ENCODE measurements around the gene ADAM8. TPM values are rescaled to one million over a fixed set of nuclear protein-coding genes. Genes with fewer than 3 reads are reported as not detected.

The ADAM8 gene
- total RNA-seq, 1 experiment from 2014 or later: 16.8 TPM

GRCh38 chr10:133231946-133232574, 44.6 kb downstream of the ADAM8 start:
- no peaks in the 10 kb centered on the region for H3K36me3 Mint-ChIP-seq (ENCODE audit: insufficient read depth, unreplicated experiment)
- BruUV-seq (replicated peaks): no TSS peak
- CTCF ChIA-PET: no interaction called here
- H3K9me3 Mint-ChIP-seq (ENCODE audit: unreplicated experiment): no peaks in the 10 kb centered on the region
- H3K4me3 ChIP-seq (ENCODE audit: low read depth, low read length): no peak overlapping the region
- H3K4me1 ChIP-seq: peaks cover 5% of the 10 kb centered on the region; the same call in 1 of the 2 replicates
- H3K4me3 Mint-ChIP-seq (ENCODE audit: unreplicated experiment): no peak overlapping the region
- no peaks in the 10 kb centered on the region for H3K9me3 ChIP-seq
- no peaks in the 10 kb centered on the region; the same call in none of the 2 replicates for H3K27me3 ChIP-seq (replicated peaks; ENCODE audit: control insufficient read depth, insufficient read depth, low read length)
- no peak overlapping the region for H3K27ac Mint-ChIP-seq (ENCODE audit: unreplicated experiment)
- no peaks in the 10 kb centered on the region for H3K4me1 Mint-ChIP-seq (ENCODE audit: low read depth, unreplicated experiment)
- peaks cover 11% of the 10 kb centered on the region for H3K27me3 Mint-ChIP-seq (ENCODE audit: insufficient read depth, unreplicated experiment)
- POLR2A ChIA-PET: no interaction called here
- no peak for TF ChIP-seq CTCF (IDR thresholded peaks at IDR 0.05; ENCODE audit: insufficient read depth in 1 of 2, low read depth in 1 of 2, low read length in 1 of 2, severe bottlenecking in 1 of 2, unreplicated experiment in 1 of 2)
- intact Hi-C loops (cut with micrococcal nuclease; ENCODE audit: unreplicated experiment): no loop called here
- no peak for DNase-seq
- H3K36me3 ChIP-seq (ENCODE audit: control insufficient read depth, insufficient read depth, low read length): no peaks in the 10 kb centered on the region

- no TSS peak for BruUV-seq (replicated peaks)
- ChIA-PET POLR2A (no interaction called here), CTCF (no interaction called here)
- no peak overlapping the region for H3K27ac Mint-ChIP-seq (ENCODE audit: unreplicated experiment)
- H3K27me3 Mint-ChIP-seq (ENCODE audit: insufficient read depth, unreplicated experiment): peaks cover 11% of the 10 kb centered on the region
- intact Hi-C loops (cut with micrococcal nuclease; ENCODE audit: unreplicated experiment): no loop called here
- peak overlapping the region; percentile 29 for H3K4me3 Mint-ChIP-seq (ENCODE audit: unreplicated experiment)
- H3K27me3 ChIP-seq (replicated peaks; ENCODE audit: control insufficient read depth, insufficient read depth, low read length): no peaks in the 10 kb centered on the region; the same call in 1 of the 2 replicates
- no peaks in the 10 kb centered on the region for H3K9me3 ChIP-seq
- peaks cover under 1% of the 10 kb centered on the region; the same call in 1 of the 2 replicates for H3K4me1 ChIP-seq
- H3K4me1 Mint-ChIP-seq (ENCODE audit: low read depth, unreplicated experiment): no peaks in the 10 kb centered on the region
- no peak overlapping the region for H3K4me3 ChIP-seq (ENCODE audit: low read depth, low read length)
- no peak for DNase-seq
- no peak for TF ChIP-seq CTCF (IDR thresholded peaks at IDR 0.05; ENCODE audit: insufficient read depth in 1 of 2, low read depth in 1 of 2, low read length in 1 of 2, severe bottlenecking in 1 of 2, unreplicated experiment in 1 of 2)
- no peaks in the 10 kb centered on the region for H3K36me3 ChIP-seq (ENCODE audit: control insufficient read depth, insufficient read depth, low read length)
- H3K36me3 Mint-ChIP-seq (ENCODE audit: insufficient read depth, unreplicated experiment): no peaks in the 10 kb centered on the region
- H3K9me3 Mint-ChIP-seq (ENCODE audit: unreplicated experiment): no peaks in the 10 kb centered on the region
These were observed 45.3 kb downstream of the ADAM8 start for GRCh38 chr10:133231244-133231945.

GRCh38 chr10:133230387-133231195, 46.1 kb downstream of the ADAM8 start:
- DNase-seq: no peak
- Histone ChIP-seq H3K4me3 (ENCODE audit: low read depth, low read length) (no peak overlapping the region), H3K27me3 (replicated peaks; ENCODE audit: control insufficient read depth, insufficient read depth, low read length) (no peaks in the 10 kb centered on the region; the same call in 1 of the 2 replicates), H3K9me3 (no peaks in the 10 kb centered on the region), H3K36me3 (ENCODE audit: control insufficient read depth, insufficient read depth, low read length) (no peaks in the 10 kb centered on the region), H3K4me1 (no peaks in the 10 kb centered on the region)
- intact Hi-C loops (cut with micrococcal nuclease; ENCODE audit: unreplicated experiment): no loop called here
- H3K4me1 Mint-ChIP-seq (ENCODE audit: low read depth, unreplicated experiment): no peaks in the 10 kb centered on the region
- CTCF ChIA-PET: interaction anchor here (1.2 kb wide), 1 partner anchor 15 kb away, joined by 3 read pairs; no protein-coding TSS in a partner anchor
- BruUV-seq (replicated peaks): no TSS peak
- no peak for TF ChIP-seq CTCF (IDR thresholded peaks at IDR 0.05; ENCODE audit: insufficient read depth in 1 of 2, low read depth in 1 of 2, low read length in 1 of 2, severe bottlenecking in 1 of 2, unreplicated experiment in 1 of 2)
- peaks cover 11% of the 10 kb centered on the region for H3K27me3 Mint-ChIP-seq (ENCODE audit: insufficient read depth, unreplicated experiment)
- H3K36me3 Mint-ChIP-seq (ENCODE audit: insufficient read depth, unreplicated experiment): no peaks in the 10 kb centered on the region
- H3K27ac Mint-ChIP-seq (ENCODE audit: unreplicated experiment): no peak overlapping the region
- no peaks in the 10 kb centered on the region for H3K9me3 Mint-ChIP-seq (ENCODE audit: unreplicated experiment)
- H3K4me3 Mint-ChIP-seq (ENCODE audit: unreplicated experiment): no peak overlapping the region
- POLR2A ChIA-PET: no interaction called here
